Inflammatory macrophage (primary cell): Measurements from ENCODE around the gene OGFR.

Experiments used
- DNase-seq, 2 donors: peaks; one replicate each; pipeline ENCODE4 v3.0.0-alpha.2; 2020 to 2022
- total RNA-seq, 18 experiments: gene quantifications; one replicate each; lab custom pipeline; 2026; ENCODE audit warnings: mixed read lengths in 6 of 18, inconsistent platforms in 2 of 18; lab: John Stamatoyannopoulos, UW

Gene OGFR, protein sequence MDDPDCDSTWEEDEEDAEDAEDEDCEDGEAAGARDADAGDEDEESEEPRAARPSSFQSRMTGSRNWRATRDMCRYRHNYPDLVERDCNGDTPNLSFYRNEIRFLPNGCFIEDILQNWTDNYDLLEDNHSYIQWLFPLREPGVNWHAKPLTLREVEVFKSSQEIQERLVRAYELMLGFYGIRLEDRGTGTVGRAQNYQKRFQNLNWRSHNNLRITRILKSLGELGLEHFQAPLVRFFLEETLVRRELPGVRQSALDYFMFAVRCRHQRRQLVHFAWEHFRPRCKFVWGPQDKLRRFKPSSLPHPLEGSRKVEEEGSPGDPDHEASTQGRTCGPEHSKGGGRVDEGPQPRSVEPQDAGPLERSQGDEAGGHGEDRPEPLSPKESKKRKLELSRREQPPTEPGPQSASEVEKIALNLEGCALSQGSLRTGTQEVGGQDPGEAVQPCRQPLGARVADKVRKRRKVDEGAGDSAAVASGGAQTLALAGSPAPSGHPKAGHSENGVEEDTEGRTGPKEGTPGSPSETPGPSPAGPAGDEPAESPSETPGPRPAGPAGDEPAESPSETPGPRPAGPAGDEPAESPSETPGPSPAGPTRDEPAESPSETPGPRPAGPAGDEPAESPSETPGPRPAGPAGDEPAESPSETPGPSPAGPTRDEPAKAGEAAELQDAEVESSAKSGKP
- 43.8 to 294 (median 94.5) reads per million in 18 experiments for total RNA-seq

DNA sequence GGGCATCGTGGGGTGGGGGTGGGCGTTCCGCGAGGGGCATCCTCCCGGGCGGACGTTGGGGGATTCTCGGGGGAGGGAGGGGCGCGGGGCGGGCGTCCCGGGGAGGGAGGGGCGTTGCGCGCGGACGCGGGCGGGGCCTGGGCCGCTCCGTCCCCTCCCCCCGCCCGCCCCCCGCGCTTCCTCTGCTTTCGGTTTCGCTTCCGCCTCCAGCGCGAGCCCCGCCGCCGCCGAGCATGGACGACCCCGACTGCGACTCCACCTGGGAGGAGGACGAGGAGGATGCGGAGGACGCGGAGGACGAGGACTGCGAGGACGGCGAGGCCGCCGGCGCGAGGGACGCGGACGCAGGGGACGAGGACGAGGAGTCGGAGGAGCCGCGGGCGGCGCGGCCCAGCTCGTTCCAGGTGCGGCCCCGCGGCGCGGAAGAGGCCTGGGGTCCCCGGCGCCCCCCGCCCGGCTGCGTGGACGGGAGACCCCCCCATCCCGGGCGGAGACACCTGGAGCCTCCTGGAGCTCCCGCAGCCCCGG lies at the start of gene OGFR:
Gene OGFR (plus strand): TSS at position 209 of the 528 bp plus-strand sequence. CDS start 25 bp downstream, at position 234.
- DNase-seq = peak; percentile 34 to 57

DNA sequence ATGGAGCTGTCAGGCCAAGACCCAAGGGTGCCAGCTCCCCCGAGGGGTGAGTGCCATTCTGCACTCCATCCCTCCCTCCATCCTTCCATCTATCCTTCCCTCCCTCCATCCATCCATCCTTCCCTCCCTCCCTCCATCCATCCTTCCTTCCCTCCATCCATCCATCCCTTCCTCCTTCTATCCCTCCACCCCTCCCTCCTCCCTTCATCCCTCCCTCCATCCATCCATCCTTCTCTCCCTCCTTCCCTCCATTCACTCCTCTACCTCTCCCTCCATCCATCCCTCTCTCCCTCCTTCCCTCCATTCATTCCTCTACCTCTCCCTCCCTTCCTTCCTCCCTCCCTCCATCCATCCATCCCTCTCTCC lies 49.7 kb upstream of the OGFR start:
- DNase-seq = no peak

DNA sequence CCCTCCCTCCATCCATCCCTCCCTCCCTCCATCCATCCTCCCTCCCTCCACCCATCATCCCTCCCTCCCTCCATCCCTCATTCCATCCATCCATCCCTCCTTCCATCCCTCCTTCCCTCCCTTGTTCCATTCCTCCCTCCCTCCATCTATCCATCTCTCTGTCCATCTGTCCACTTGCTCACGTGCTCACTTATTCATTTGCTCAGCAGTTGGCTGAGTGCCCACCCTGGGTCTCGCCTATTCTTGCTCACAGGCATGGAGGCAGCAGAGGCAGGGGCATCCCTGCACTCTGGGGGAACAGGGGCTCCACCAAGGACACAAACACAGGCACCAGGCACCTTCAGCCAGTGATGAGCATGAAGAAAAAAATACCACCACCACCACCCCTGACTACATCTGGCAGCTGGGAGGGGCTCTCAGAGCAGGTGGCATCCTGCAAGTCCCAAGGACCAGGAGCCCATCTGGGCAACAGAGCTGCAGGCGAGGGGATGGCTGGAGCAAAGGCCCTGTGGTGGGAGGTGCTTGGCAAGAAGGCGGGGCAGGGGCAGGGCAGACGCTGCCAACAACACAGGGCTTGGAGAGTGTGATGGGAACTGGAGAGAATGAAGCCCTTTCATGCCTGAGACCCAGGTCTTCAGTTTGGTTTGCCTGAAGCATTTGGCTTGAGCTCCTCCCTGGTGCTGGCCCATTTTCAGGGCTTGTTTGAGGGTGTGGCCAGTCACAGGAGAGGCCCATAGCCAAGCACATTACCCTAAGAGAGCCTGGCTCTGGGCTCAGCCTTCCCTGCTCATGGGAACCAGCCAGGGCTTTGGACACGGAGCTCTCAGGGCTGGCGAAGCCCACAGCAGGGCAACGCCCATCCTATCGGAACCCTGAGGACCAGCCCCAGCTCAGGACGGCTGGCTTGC lies 48.6 kb upstream of the OGFR start:
- no peak for DNase-seq

DNA sequence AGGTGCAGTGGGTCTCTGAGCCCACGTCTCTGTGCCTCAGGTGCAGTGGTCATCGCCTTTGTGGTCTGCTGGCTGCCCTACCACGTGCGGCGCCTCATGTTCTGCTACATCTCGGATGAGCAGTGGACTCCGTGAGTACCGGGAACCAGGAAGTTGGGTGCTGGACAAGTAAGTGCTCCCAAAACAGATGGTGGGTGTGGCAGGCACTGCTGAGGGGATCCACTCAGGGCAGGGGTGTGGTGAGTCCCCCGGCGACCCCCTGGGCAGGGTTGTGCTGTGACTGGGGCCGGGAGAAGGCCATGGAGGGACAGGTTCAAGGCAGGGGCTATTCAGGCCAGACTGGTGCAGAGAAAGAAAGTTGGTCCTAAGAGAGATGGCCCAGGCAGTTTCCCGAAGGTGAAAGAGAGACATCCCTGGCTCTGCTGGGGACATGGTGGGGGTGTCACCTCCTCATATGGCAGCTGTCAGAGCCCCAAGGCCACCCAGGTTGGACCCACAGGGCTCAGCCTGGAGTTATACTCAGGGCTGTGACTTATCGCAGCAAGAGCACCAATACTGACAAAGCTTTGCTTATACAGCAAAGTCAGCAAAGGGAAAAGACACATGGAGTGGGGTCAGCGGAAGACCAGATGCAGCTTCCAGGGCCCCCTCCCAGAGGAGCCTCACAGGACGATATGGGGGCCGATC lies 46.3 kb upstream of the OGFR start:
- no peak for DNase-seq

DNA sequence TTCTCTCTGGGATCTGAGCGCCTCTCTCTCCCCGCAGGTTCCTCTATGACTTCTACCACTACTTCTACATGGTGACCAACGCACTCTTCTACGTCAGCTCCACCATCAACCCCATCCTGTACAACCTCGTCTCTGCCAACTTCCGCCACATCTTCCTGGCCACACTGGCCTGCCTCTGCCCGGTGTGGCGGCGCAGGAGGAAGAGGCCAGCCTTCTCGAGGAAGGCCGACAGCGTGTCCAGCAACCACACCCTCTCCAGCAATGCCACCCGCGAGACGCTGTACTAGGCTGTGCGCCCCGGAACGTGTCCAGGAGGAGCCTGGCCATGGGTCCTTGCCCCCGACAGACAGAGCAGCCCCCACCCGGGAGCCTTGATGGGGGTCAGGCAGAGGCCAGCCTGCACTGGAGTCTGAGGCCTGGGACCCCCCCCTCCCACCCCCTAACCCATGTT lies 44.6 kb upstream of the OGFR start:
- DNase-seq = no peak

DNA sequence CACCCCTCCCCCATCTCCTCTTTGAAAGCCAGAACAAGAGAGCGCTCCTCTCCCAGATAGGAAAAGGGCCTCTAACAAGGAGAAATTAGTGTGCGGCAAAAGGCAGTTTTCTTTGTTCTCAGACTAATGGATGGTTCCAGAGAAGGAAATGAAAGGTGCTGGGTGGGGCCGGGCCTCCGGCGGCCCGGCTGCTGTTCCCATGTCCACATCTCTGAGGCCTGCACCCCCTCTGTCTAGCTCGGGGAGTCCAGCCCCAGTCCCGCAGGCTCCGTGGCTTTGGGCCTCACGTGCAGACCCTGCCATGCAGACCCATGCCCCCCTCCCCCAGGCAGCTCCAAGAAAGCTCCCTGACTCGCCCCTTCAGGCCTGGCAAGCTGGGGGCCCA lies 44.2 kb upstream of the OGFR start:
- no peak for DNase-seq

DNA sequence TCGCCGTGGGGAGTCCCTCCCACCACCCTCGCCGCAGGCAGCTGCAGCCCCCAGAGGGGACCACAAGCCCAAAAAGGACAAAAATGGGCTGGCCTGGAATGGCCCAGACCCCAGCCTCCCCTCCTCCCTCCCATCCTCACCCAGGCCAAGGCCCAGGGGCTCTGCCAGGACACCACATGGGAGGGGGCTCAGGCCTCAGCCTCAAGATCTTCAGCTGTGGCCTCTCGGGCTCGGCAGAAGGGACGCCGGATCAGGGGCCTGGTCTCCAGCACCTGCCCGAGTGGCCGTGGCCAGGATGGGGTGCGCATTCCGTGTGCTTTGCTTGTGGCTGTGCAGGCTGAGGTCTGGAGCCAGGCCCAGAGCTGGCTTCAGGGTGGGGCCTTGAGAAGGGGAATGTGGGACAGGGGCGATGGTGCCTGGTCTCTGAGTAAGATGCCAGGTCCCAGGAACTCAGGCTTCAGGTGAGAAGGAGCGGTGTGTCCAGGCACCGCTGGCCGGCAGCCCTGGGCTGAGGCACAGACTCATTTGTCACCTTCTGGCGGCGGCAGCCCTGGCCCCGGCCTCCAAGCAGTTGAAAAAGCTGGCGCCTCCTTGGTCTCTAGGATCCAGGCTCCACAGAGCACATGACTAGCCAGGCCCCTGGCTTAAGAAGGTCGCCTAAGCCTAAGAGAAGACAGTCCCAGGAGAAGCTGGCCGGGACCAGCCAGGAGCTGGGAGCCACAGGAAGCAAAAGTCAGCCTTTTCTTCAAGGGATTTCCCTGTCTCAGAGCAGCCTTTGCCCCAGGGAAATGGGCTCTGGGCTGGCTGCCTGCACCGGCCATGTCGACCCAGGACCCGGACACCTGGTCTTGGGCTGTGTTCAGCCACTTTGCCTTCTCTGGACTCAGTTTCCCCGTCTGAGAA lies 43.5 kb upstream of the OGFR start:
- DNase-seq = no peak

DNA sequence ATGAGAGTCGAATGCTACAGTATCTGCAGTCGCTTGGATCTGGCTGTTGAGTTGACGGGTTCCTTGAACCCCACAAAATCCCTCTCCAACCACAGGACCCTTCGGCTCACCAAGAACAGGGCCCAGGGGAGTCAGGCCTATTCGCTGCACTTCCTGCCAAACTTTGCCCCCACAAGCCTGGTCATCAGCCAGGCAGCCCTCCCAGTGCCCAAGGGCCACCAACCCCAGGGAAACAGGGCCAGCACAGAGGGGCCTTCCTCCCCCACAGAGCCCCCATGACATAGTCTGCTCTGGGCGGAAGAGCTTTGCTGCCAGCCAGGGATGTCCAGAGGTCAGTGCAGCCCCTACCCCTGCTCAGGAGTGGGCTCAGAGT lies 42.9 kb upstream of the OGFR start:
- DNase-seq = no peak

DNA sequence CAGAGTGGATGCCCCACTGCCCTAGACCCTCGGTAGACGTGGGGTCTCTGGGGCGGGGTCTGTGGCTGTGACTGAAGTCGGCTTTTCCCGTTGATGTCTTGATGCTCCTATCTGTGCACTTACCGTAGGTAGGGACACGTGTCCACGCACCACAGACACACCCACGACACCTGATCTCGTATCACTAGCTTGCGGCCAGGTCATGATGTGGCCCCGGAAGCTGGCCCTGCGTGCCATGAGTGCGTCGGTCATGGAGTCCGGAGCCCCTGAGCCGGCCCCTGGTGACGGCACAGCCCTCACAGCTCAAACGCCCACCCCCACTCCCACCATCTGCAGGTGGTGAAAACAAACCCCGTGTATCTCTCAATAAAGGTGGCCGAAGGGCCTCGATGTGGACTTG lies 42.3 kb upstream of the OGFR start:
- DNase-seq = no peak

DNA sequence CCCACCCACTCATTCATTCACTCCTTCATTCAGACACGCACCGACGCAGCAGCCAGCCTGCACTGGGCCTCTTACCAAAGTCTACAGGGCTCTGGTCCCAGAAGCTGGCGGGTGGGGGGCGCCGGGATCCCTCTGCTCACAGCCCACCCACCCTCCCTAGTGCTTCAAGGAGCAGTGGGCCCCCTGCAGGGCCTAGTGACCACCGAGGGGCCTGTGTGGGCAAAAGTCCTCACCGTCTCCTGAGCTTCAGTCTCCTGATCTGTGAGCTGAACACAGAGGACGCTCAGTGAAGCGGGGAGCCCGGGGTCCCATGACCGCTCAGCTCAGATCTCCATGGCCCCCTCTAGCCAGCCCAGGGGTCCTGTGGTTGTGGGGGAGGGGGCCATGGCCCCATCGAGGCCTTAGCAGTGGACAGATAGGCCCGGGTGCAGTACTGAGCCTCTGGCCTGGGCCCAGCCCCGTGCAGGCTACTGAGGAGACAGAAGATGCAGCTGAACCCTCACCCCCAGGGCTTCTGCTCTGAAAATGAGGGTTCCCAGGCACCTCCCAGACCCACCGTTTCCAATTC lies 41.8 kb upstream of the OGFR start:
- no peak for DNase-seq

DNA sequence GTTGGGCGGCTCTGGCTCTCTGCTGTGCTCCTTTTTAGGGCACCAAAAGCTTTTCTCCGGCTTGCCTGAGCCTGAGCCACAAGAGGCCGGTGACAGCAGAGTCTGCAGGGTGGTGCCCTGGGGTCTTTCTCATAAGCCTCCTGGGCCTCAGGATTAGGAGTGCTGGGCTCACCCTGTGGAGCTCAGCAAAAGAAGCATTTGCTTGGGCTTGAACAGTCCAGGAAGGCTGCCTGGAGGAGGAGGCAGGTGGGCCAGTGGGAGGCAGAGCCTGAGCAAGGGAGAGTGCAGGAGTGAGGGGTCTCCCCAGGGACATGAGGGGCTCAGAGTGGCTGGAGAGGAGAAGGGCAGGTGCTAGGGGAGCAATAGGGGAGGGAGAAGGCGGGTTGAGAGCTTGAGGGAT lies 41.2 kb upstream of the OGFR start:
- no peak for DNase-seq

DNA sequence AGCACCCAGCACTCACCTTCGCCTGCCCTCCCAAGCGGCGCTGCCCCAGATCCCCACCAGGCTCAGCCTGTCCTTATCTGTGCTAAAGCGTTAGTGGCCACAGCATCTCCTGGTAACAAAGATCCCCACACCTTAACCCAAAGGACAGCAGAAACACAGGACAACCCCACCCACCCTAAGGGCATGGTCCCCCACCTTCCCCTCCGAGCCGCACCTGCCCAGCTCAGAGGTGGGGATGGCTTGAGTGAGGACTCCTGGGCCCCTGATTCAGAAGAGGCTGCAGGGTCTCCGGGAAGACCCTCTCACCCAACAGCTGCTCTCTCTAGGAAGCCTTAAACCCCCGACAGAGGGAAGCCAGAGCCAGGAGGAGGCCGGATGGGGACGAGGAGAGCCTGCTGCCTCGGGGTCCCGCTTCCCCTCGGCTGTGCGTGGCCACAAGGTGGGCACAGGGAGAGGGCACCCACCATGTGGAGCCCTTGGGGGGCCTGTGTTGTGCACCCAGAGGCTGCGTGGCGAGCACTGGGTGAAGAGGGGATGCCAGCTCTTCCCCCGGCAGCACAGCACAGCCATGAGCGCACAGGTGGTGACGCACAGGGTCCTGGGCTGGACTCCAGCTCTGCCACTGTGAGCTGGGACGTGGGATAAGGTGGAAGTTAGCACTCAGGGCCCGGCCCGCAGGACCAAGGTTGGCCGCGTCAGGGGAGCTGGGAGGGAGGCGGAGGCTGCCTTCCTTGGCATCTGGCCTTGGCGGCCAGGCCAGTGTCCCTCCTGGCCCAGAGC lies 40.3 kb upstream of the OGFR start:
- DNase-seq = no peak

DNA sequence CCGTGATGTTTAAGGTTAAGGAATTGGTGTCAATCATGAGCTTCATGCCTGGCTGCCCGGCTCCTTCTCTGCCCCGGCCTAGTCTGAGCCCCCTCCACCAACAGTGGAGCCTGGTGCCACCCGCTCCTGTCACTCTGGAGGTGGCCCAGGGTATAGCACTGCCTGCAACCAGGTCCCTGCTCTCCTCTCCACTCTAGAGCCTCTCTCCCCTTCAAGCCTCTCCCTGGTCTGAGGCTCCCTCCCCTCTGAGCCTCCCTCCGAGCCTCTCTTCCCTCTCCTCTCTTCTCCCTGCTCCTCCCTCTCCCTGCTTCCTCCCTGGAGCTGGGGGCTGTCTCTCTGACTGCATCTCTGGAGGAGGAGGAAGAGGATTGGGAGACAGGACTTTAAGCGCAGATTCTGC lies 39.6 kb upstream of the OGFR start:
- no peak for DNase-seq

DNA sequence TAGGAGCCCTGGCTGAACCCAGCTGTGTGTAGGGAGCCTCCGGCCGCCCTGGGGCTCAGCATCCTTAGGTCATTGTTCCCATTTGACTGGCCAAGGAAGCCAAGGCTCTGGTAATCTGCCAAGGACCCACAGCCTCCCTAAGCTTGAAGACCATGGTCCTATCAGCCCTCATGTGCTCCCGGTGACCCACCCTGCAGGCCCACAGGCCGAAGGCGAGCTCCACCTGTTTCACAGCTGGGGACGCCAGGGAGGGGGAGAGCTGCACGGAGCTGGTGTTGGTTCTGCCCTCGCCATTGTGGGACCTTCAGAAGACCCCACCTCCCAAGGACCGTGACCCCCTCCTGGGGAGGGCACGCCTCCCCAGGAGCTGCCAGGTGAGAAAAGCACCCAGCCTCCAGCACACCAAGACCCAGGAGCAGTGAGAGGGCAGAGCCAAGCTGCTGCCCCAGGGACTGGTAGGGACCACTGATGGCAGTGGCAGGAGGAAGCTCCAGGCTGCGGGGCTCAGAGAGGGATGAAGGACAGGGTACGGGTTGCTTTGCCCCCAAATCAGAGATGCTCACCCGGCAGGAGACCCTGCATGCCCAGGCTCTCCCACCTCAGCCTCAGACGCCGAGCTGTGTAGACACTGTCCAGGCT lies 39.1 kb upstream of the OGFR start:
- DNase-seq = no peak

DNA sequence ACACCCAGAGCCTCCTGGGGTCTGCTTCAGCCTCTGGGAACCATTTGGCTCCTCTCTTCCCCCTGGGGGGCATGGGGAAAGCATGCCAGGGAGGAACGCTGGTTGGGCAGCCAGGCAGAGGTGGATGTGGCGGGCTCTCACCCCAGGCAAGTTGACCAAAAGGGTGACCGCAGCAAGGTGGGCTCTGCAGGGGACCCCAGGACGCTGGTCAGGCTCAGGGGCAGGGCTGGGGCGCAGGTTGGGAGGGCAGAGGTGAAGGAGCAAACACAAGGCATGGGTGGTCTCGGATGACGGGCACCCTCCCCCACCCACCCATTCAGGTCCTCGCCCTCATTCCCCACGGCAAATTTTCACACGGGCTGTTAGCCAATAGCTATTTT lies 38.6 kb upstream of the OGFR start:
- no peak for DNase-seq

DNA sequence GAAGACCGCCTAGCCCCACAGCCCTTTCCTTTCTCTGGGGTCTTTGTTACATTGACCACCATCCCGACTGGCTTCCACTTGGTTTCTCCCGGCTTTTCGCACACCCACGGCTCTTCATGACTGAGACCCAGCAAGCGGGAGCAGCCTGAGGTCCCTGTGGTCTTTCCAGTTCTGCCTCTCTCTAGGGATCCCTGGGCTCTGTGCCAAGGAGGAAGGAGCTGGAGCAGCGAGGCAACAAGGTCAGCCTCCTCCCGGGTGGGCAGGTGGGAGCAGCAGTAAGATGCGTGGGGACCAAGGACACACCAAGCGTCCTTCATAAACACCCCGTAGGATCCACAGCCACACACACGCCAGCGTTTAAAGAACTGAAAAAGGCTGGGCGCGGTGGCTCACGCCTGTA lies 37.9 kb upstream of the OGFR start:
- no peak for DNase-seq

DNA sequence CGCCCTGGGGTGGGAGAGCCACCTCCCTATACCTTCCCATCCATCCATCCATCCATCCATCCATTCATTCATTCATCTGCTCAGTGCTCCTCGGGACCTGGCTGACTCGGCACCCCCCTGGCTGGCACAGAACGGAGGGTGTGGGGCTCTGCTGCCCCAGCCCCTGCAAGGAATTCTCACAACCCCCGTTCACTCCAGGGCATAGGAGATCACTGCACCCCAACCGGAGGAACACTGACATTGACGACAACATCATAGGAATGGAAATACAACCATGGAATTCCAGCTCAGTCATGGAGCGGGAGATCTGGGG lies 36.4 kb upstream of the OGFR start:
- DNase-seq = no peak

DNA sequence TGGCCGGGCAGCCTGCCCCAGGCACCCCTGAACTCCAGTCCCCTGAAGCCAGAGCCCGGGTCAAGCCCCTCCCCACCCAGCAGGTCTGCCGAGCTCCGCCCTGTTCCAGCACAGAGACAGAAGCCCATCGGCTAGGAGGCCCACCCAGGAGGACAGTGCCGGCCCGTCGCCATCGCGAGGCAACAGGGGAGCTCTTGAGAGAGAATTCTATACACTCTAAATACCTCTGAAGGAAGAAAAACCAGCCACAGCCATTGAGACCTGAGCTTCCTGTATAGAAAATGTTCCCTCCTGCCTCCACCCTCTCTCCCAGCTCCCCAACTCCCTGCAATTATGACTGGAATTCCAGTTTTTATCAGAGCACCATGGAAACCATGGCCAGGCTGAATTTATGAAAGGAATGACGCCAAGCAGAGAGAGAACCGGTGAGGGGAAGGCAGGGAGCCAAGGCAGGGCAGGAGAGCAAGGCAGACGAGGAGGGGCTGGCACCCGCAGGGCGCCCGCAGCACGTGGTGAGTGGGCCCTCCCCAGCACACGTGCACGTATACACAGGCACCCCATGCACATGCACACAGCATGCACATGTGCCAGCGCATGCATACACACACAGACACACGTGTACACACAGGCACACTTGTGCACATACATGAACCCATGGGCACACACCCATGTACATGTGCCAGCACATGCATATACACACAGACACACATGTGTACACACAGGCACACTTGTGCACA lies 35.9 kb upstream of the OGFR start:
- DNase-seq = no peak
